ENCODE results near the gene RAP1GDS1. TPM values are rescaled to one million over a fixed set of nuclear protein-coding genes. Genes with fewer than 3 reads are reported as not detected.
"Not testable (repeated sequence)": the region's sequence is repeated elsewhere in the genome, so short reads cannot be mapped to it uniquely, and the experiment has no call there.

The RAP1GDS1 gene
- total RNA-seq, 1 experiment from 2014 or later = 27.9 TPM

DNA sequence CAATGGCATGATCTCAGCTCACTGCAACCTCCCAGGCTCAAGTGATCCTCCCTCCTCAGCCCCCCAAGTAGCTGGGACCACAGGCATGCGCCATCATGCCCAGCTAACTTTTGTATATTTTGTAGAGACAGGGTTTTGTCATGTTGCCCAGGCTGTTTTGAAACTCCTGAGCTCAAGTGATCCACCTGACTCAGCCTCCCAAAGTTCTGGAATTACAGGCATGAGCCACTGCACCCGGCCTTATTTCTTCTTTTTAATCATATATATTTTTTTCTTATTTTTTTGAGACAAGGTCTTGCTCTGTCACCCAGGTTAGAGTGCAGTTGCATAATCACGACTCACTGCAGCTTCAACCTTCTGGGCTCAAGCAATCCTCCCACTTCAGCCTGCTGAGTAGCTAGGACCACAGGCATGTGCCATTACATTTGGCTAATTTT lies 213.2 kb downstream of the RAP1GDS1 start:
- peaks cover 10% of the 10 kb centered on the region for H3K4me1 Mint-ChIP-seq (ENCODE audit: low read depth, unreplicated experiment)
- no peaks in the 10 kb centered on the region for H3K27me3 Mint-ChIP-seq (ENCODE audit: unreplicated experiment)
- H3K36me3 Mint-ChIP-seq (ENCODE audit: insufficient read depth, unreplicated experiment) = no peaks in the 10 kb centered on the region
- H3K27ac Mint-ChIP-seq (ENCODE audit: unreplicated experiment) = no peak overlapping the region
- H3K4me3 Mint-ChIP-seq (ENCODE audit: low read depth, unreplicated experiment) = no peak overlapping the region
- no peak for DNase-seq
- TF ChIP-seq, protein P1, sequence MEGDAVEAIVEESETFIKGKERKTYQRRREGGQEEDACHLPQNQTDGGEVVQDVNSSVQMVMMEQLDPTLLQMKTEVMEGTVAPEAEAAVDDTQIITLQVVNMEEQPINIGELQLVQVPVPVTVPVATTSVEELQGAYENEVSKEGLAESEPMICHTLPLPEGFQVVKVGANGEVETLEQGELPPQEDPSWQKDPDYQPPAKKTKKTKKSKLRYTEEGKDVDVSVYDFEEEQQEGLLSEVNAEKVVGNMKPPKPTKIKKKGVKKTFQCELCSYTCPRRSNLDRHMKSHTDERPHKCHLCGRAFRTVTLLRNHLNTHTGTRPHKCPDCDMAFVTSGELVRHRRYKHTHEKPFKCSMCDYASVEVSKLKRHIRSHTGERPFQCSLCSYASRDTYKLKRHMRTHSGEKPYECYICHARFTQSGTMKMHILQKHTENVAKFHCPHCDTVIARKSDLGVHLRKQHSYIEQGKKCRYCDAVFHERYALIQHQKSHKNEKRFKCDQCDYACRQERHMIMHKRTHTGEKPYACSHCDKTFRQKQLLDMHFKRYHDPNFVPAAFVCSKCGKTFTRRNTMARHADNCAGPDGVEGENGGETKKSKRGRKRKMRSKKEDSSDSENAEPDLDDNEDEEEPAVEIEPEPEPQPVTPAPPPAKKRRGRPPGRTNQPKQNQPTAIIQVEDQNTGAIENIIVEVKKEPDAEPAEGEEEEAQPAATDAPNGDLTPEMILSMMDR (IDR thresholded peaks at IDR 0.05; ENCODE audit: unreplicated experiment) = no peak
- no peaks in the 10 kb centered on the region for H3K9me3 Mint-ChIP-seq (ENCODE audit: low read depth, unreplicated experiment)
- CTCF ChIA-PET = no interaction called here
- intact Hi-C loops (cut with micrococcal nuclease; ENCODE audit: unreplicated experiment) = no loop called here
- no TSS peak for BruUV-seq (replicated peaks)

DNA sequence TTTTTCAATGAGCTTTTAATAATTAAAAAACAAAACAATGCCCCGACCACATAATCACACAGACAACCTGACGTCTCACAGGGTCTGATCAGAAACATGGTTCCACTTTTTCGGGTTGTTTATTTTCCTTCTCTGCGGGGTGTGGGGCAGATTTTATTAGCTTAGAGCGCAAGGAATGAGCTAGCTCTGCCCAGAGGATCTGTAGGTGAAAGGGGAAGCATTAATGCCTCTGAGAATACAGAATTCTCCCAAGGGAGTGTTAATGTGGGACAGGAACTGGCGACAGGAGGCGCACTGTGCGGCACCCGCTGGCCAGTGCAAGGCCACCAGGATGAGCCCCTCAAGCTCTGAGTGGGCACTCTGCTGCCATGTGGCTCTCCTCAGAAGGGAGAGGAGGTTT lies 215.7 kb downstream of the RAP1GDS1 start:
- Mint-ChIP-seq H3K36me3 (ENCODE audit: insufficient read depth, unreplicated experiment) (no peaks in the 10 kb centered on the region), H3K27me3 (ENCODE audit: unreplicated experiment) (no peaks in the 10 kb centered on the region), H3K4me1 (ENCODE audit: low read depth, unreplicated experiment) (peaks cover 35% of the 10 kb centered on the region), H3K27ac (ENCODE audit: unreplicated experiment) (no peak overlapping the region), H3K9me3 (ENCODE audit: low read depth, unreplicated experiment) (no peaks in the 10 kb centered on the region), H3K4me3 (ENCODE audit: low read depth, unreplicated experiment) (no peak overlapping the region)
- intact Hi-C loops (cut with micrococcal nuclease; ENCODE audit: unreplicated experiment) = no loop called here
- DNase-seq = no peak
- BruUV-seq (replicated peaks) = no TSS peak
- CTCF ChIA-PET = interaction anchor here (1.4 kb wide), 1 partner anchor 9 kb away, joined by 5 read pairs; no protein-coding TSS in a partner anchor
- TF ChIP-seq, protein P1 (IDR thresholded peaks at IDR 0.05; ENCODE audit: unreplicated experiment) = no peak

DNA sequence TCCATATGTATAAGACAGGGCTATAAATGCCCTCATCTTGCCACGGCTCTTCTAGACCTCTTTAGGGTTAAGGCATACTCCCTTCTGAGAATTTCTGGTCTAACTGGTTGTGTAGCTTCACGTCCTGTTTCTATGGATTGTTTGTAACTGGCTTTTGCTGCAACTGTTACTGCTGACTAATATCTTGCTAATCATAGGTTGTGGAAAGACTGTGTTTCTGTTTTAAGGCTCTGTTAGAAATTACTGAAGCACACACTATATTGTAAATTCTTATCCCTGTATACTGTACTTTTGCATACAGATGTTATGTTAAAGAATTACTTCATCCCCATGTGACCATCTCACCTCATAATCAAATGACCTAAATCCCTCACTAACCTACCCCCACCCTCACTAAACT lies 218.4 kb downstream of the RAP1GDS1 start:
- DNase-seq = peak; percentile 32
- H3K9me3 Mint-ChIP-seq (ENCODE audit: low read depth, unreplicated experiment); H3K27me3 Mint-ChIP-seq (ENCODE audit: unreplicated experiment); BruUV-seq (replicated peaks); H3K36me3 Mint-ChIP-seq (ENCODE audit: insufficient read depth, unreplicated experiment); CTCF ChIA-PET; intact Hi-C loops (cut with micrococcal nuclease; ENCODE audit: unreplicated experiment): not testable (repeated sequence)
- peak overlapping the region; percentile 68 for H3K27ac Mint-ChIP-seq (ENCODE audit: unreplicated experiment)
- H3K4me1 Mint-ChIP-seq (ENCODE audit: low read depth, unreplicated experiment) = peaks cover 59% of the 10 kb centered on the region
- peak overlapping the region; percentile 40 for H3K4me3 Mint-ChIP-seq (ENCODE audit: low read depth, unreplicated experiment)

DNA sequence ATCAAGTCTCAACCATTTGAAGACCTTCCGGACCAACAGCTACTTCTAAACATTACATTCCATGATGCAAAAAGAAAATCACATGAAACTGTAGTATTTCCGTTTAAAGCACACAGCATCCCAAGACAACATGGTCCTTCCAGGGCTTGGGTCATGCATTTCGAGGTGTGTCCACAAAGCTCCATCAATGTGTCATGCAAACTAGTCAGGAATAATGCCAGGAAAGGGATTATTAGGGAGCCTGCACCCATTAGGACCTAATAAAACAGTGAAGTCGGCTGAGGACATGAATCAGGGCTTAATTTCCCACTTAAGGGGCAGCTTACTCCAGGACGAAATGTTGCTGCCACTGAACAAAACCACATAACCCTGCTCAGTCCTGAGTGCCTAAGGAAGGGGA lies 219.4 kb downstream of the RAP1GDS1 start:
- no peak for DNase-seq
- intact Hi-C loops (cut with micrococcal nuclease; ENCODE audit: unreplicated experiment) = no loop called here
- no peak overlapping the region for H3K4me3 Mint-ChIP-seq (ENCODE audit: low read depth, unreplicated experiment)
- H3K4me1 Mint-ChIP-seq (ENCODE audit: low read depth, unreplicated experiment) = peaks cover 59% of the 10 kb centered on the region
- no TSS peak for BruUV-seq (replicated peaks)
- H3K9me3 Mint-ChIP-seq (ENCODE audit: low read depth, unreplicated experiment) = no peaks in the 10 kb centered on the region
- TF ChIP-seq, protein P1 (IDR thresholded peaks at IDR 0.05; ENCODE audit: unreplicated experiment) = no peak
- H3K27me3 Mint-ChIP-seq (ENCODE audit: unreplicated experiment) = no peaks in the 10 kb centered on the region
- CTCF ChIA-PET = no interaction called here
- peaks cover 4% of the 10 kb centered on the region for H3K36me3 Mint-ChIP-seq (ENCODE audit: insufficient read depth, unreplicated experiment)
- no peak overlapping the region for H3K27ac Mint-ChIP-seq (ENCODE audit: unreplicated experiment)

DNA sequence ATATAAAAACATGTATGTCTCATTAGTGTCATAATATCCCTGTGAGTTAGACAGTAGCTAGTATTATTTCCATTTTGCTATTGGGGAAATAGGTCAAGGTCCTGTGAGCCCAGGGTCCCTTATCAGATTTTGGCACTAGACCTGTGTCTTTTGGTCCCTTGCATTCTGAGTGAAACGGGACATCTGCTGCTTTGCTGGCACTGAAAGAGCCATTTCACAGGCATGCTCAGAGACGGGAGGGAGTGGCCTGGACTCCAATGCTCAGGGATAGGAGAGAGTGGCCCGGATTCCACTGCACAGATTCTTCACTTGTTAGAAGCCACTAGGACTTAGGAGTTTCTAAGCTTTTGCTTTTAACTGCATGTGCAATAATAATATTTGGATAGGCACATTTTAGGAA lies 220.0 kb downstream of the RAP1GDS1 start:
- Mint-ChIP-seq H3K27me3 (ENCODE audit: unreplicated experiment) (no peaks in the 10 kb centered on the region), H3K27ac (ENCODE audit: unreplicated experiment) (no peak overlapping the region), H3K9me3 (ENCODE audit: low read depth, unreplicated experiment) (no peaks in the 10 kb centered on the region), H3K4me3 (ENCODE audit: low read depth, unreplicated experiment) (no peak overlapping the region), H3K4me1 (ENCODE audit: low read depth, unreplicated experiment) (peaks cover 59% of the 10 kb centered on the region), H3K36me3 (ENCODE audit: insufficient read depth, unreplicated experiment) (peaks cover 4% of the 10 kb centered on the region)
- no TSS peak for BruUV-seq (replicated peaks)
- TF ChIP-seq, protein P1 (IDR thresholded peaks at IDR 0.05; ENCODE audit: unreplicated experiment) = no peak
- no peak for DNase-seq
- CTCF ChIA-PET = no interaction called here
- intact Hi-C loops (cut with micrococcal nuclease; ENCODE audit: unreplicated experiment) = no loop called here
